Stimulated activated CD8-positive, alpha-beta memory T cell treated with anti-CD3 and anti-CD28 coated beads, Interleukin-12 subunit alpha, Interleukin-12 subunit beta, amount 100 ng/mL, for 4 hours (primary cell): ENCODE data around the gene IGFBP6.

ENCODE experiments used
- DNase-seq: peaks from one replicate; pipeline ENCODE4 v3.0.0-alpha.2; 2020; ENCODE audit warnings: low read depth

Gene IGFBP6

GRCh38 chr12:53120685-53121525 is 23.4 kb downstream of the IGFBP6 start:
- DNase-seq = no peak

GRCh38 chr12:53122961-53123468 is 25.5 kb downstream of the IGFBP6 start:
- DNase-seq = no peak

- DNase-seq = no peak
Measured at GRCh38 chr12:53123578-53124351, 26.3 kb downstream of the IGFBP6 start.

DNA sequence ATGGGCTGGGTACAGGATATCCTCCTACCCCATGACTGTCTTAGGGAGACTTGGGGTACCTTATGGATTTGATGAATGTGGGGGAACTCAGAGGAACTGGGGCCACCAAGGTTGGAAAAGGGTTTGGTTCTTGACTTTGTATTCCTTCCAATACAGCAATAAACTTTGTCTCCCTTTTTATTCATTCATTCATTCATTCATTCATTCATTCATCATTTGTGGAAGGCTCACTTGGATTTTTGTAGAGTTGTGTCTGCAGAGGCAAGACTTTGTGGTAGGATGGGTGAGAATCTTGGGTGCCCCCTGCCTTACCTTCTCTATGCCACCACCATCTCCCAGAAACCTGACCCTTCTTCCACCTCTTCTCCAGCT is 26.9 kb downstream of the IGFBP6 start:
- no peak for DNase-seq

DNA sequence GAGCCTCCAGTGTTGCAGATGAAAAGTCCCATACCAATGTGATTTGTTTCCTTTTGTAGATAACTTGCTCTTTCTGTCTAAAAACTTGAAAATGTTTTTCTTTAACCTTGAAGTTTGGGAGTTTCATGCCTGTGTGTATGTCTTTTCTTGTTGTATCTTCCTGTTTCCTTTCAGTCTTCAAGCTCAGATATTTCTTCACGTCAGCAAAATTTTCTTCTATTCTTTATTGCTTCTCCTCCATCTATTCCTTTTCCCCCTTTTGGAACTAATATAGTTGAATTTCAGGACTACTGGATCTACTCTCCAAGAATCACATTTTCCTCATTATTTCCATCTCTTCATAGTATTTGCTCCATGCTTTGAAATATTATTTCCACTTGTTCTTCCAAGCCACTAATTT is 29.7 kb downstream of the IGFBP6 start:
- DNase-seq = no peak

- DNase-seq = no peak
Measured at GRCh38 chr12:53128780-53129569, 31.5 kb downstream of the IGFBP6 start.

DNA sequence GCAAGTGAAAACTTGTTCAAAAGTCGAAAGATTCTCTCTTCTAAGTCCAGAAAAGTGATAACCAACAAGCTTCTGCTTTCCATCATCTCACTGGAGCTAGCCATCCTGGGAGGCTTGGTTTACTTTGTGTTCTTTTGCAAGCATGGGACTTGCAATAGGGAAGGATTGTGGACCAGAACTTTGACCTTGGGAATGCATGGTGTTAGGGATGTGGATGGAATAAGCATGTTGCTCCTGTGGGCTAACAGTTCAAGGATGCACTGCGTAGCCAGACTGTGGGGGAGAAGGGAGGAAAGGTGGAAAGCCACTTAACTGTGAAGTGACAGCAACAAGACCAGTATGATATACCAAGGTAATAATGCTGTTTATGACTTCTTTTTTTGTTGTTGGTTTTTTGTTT is 34.4 kb downstream of the IGFBP6 start:
- no peak for DNase-seq

DNA sequence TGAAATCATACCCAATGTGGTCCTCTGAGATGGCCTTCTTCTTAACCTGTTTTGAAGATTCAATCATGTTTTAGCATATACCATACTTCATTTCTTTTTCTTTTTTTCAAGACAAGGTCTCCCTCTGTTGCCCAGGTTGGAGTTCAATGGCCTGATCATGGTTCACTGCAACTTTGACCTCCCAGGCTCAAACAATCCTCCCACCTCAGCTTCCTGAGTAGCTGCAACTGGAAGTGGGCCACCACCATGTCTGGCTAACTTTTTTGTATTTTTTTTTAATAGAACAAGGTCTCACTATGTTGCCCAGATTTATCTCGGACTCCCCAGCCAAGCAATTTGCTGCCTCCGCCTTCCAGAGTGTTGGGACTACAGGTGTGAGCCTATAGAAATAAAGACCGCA is 36.3 kb downstream of the IGFBP6 start:
- DNase-seq = no peak

- DNase-seq = no peak
Measured at GRCh38 chr12:53143355-53143754, 45.9 kb downstream of the IGFBP6 start.

- DNase-seq = no peak
Measured at GRCh38 chr12:53145383-53146260, 48.2 kb downstream of the IGFBP6 start.

GRCh38 chr12:53147181-53147580 is 49.7 kb downstream of the IGFBP6 start:
- DNase-seq = no peak

DNA sequence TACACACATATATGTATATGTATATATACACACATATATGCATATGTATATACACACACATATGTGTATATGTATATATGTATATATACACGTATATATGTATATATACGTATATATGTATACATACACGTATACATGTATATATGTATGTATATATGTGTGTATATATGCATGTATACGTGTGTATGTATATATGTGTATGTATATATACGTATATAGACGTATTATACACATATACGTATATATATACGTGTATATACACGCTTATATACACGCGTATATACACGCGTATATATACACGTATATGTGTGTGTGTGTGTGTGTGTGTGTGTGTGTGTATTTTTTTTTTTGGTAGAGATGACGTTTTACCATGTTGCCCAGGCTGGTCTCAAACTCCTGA is 50.2 kb downstream of the IGFBP6 start:
- no peak for DNase-seq

DNA sequence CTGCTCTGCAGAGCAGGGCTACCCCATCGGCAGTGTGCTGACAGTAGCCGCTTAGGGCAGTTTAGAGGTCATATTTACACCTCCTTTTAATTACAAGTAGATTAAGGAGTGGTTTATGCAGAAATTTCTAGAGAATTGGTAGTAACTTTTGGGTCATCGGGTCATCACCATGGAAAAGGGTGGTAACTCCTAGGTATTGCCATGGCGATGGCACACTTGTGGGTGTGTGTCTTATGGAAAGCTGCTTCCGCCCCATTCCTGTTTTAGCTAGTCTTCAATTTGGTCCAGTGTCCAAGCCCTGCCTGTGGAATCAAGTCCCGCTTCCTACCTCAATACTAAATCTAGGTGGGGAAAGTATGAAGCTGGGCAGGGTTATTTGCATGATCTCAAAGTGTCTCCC is 53.6 kb downstream of the IGFBP6 start:
- no peak for DNase-seq
